HepG2 (cell line): Measurements from ENCODE around the gene TKFC. TPM values are rescaled to one million over a fixed set of nuclear protein-coding genes. Genes with fewer than 3 reads are reported as not detected.

Source experiments
- ATAC-seq: fragments of 200-7000 bp; cut with Tn5 transposase; 3 replicates; pipeline ENCODE4 v1.9.1; 2020; ENCODE audit warnings: mild to moderate bottlenecking, moderate library complexity
- BruUV-seq: library from RNA; stranded (reverse); fragments of 400-500 nt; replicated peaks from 2 replicates; lab custom pipeline; 2021; lab: Mats Ljungman, UMichigan
- CTCF ChIA-PET: fragments of 300-600 bp; formaldehyde crosslinking; extraction: SDS; loops from one replicate; lab custom pipeline; 2021; ENCODE audit warnings: low total read pairs, inconsistent platforms, low intra/inter-chr PET ratio; lab: Yijun Ruan, JAX
- POLR2A ChIA-PET: fragments of 350-600 bp; sonication (Branson Sonifier 250); formaldehyde crosslinking; loops from one replicate; lab custom pipeline; 2020; ENCODE audit warnings: antibody characterized with exemption, inconsistent platforms; lab: Yijun Ruan, JAX
- DNase-seq: peaks from one replicate; pipeline ENCODE4 v3.0.0-alpha.2; 2015; ENCODE audit warnings: low spot score
- FAIRE-seq: peaks from 3 replicates; lab custom pipeline; 2011; peaks lifted over from hg19 to GRCh38; lab: Jason Lieb, UNC
- H2AFZ ChIP-seq: one replicate; pipeline ENCODE4 v1.6.1; 2011; ENCODE audit warnings: low read length, inconsistent platforms
- H3K27ac ChIP-seq: fragments of 300-600 bp; 3 replicates; pipeline ENCODE4 v1.8.0; 2011; ENCODE audit warnings: mixed run types, mild to moderate bottlenecking, mixed read lengths, low read length, inconsistent platforms; ENCODE audit not compliant: insufficient read depth; ENCODE audit errors: extremely low read length
- H3K27me3 ChIP-seq, 2 experiments: fragments of 200-600 bp in 1 of 2; 2 replicates in 1 of 2; 3 replicates in 1 of 2; pipeline versions ENCODE4 v1.6.0 to v1.8.0; 2011; ENCODE audit warnings: low read length in 2 of 2, mild to moderate bottlenecking in 2 of 2, moderate library complexity in 2 of 2, inconsistent platforms in 1 of 2; ENCODE audit not compliant: insufficient read depth in 2 of 2, control insufficient read depth in 1 of 2
- H3K36me3 ChIP-seq, 2 experiments: fragments of 200-600 bp in 1 of 2; replicated peaks in 1 of 2; 2 replicates in 1 of 2; 3 replicates in 1 of 2; pipeline versions ENCODE4 v1.5.1 to v1.8.0; 2011; ENCODE audit warnings: low read length in 2 of 2, inconsistent platforms in 1 of 2; ENCODE audit not compliant: insufficient read depth in 2 of 2, control insufficient read depth in 1 of 2
- H3K4me1 ChIP-seq: 2 replicates; pipeline ENCODE4 v1.5.1; 2012; ENCODE audit warnings: low read length, inconsistent platforms; ENCODE audit not compliant: insufficient read depth
- H3K4me2 ChIP-seq: 2 replicates; pipeline ENCODE4 v1.6.0; 2011; ENCODE audit warnings: low read depth, low read length, inconsistent platforms
- H3K4me3 ChIP-seq, 3 experiments: fragments of 200-600 bp in 1 of 3; sonication (generic), shearing (Covaris generic) in 1 of 3; replicated peaks in 1 of 3; 2 replicates each; pipeline ENCODE4 v1.5.1; 2011 to 2016; ENCODE audit warnings: low read length in 3 of 3, inconsistent platforms in 2 of 3, low read depth in 2 of 3, mild to moderate bottlenecking in 2 of 3, control low read depth in 1 of 3, mixed read lengths in 1 of 3; ENCODE audit not compliant: insufficient read depth in 1 of 3
- H3K79me2 ChIP-seq: one replicate; pipeline ENCODE4 v1.6.1; 2011; ENCODE audit warnings: low read length, inconsistent platforms; ENCODE audit not compliant: insufficient read depth
- H3K9ac ChIP-seq: 2 replicates; pipeline ENCODE4 v1.6.0; 2011; ENCODE audit warnings: mild to moderate bottlenecking, low read depth, low read length, inconsistent platforms; ENCODE audit not compliant: insufficient read depth
- H3K9me3 ChIP-seq: 2 replicates; pipeline ENCODE4 v1.5.1; 2012; ENCODE audit warnings: mild to moderate bottlenecking, low read length
- H4K20me1 ChIP-seq: 2 replicates; pipeline ENCODE4 v1.6.0; 2011; ENCODE audit warnings: inconsistent platforms, mild to moderate bottlenecking, low read length, moderate library complexity; ENCODE audit not compliant: insufficient read depth
- AGO2 ChIP-seq: fragments of 200-400 bp; formaldehyde crosslinking; optimal IDR thresholded peaks from 2 replicates; pipeline ENCODE3; 2017; ENCODE audit warnings: mild to moderate bottlenecking, low read depth, low read length, moderate library complexity
- BRD4 ChIP-seq: sonication (generic); formaldehyde crosslinking; IDR thresholded peaks from 2 replicates; pipeline ENCODE4 v1.4.0; 2020; ENCODE audit warnings: missing genetic modification reagents
- FLYWCH1 ChIP-seq: sonication (generic); formaldehyde crosslinking; IDR thresholded peaks from 2 replicates; pipeline ENCODE4 v1.8.1; 2023; ENCODE audit warnings: mild to moderate bottlenecking, missing genetic modification reagents
- GABPA ChIP-seq, 2 experiments: IDR thresholded peaks; 2 replicates each; pipeline ENCODE4 v1.6.1; 2011 to 2016; ENCODE audit warnings: low read depth in 2 of 2, low read length in 1 of 2, missing biosample characterization in 1 of 2, missing genetic modification characterization in 1 of 2
- MED1 ChIP-seq: sonication (generic); formaldehyde crosslinking; IDR thresholded peaks from 2 replicates; pipeline ENCODE4 v1.4.0; 2020; ENCODE audit warnings: missing genetic modification reagents
- MEIS2 ChIP-seq: sonication (generic); formaldehyde crosslinking; IDR thresholded peaks from 2 replicates; pipeline ENCODE4 v1.9.0; 2021; ENCODE audit warnings: mild to moderate bottlenecking, missing genetic modification reagents
- NKX3-1 ChIP-seq: sonication (generic); formaldehyde crosslinking; IDR thresholded peaks from 2 replicates; pipeline ENCODE4 v1.5.0; 2020; ENCODE audit warnings: missing genetic modification reagents
- ONECUT2 ChIP-seq: sonication (generic); formaldehyde crosslinking; IDR thresholded peaks from 2 replicates; pipeline ENCODE4 v1.4.0; 2020; ENCODE audit warnings: missing genetic modification reagents
- PAF1 ChIP-seq: IDR thresholded peaks from 2 replicates; pipeline ENCODE4 v1.6.1; 2016; ENCODE audit warnings: missing genetic modification reagents, missing compliant biosample characterization
- POLR2A ChIP-seq, 2 experiments: IDR thresholded peaks; 2 replicates each; pipeline ENCODE4 v1.6.1; 2011; ENCODE audit warnings: low read depth in 2 of 2, low read length in 2 of 2, mild to moderate bottlenecking in 1 of 2, moderate library complexity in 1 of 2; ENCODE audit not compliant: insufficient read depth in 1 of 2
- POLR2AphosphoS5 ChIP-seq: IDR thresholded peaks from 2 replicates; pipeline ENCODE4 v1.6.1; 2012; ENCODE audit warnings: low read depth, low read length
- POLR2G ChIP-seq: fragments of 200-400 bp; formaldehyde crosslinking; IDR thresholded peaks from 2 replicates; pipeline ENCODE4 v1.6.1; 2018; ENCODE audit warnings: mild to moderate bottlenecking, low read depth, low read length, moderate library complexity
- RBM22 ChIP-seq: fragments of 200-400 bp; formaldehyde crosslinking; optimal IDR thresholded peaks from 2 replicates; pipeline ENCODE3; 2017; ENCODE audit warnings: mild to moderate bottlenecking, low read length, moderate library complexity
- TBL1XR1 ChIP-seq: fragments of 150-350 bp; IDR thresholded peaks from 2 replicates; pipeline ENCODE4 v1.6.1; 2014; ENCODE audit warnings: borderline replicate concordance, low read length; ENCODE audit not compliant: partially characterized antibody
- ZBTB38 ChIP-seq: sonication (generic); formaldehyde crosslinking; IDR thresholded peaks from 2 replicates; pipeline ENCODE4 v1.5.1; 2020; ENCODE audit warnings: mild to moderate bottlenecking, missing genetic modification reagents
- ZNF121 ChIP-seq: sonication (generic); formaldehyde crosslinking; IDR thresholded peaks from 2 replicates; pipeline ENCODE4 v1.5.0; 2020; ENCODE audit warnings: mild to moderate bottlenecking, missing genetic modification reagents
- ZNF138 ChIP-seq: sonication (generic); formaldehyde crosslinking; IDR thresholded peaks from 2 replicates; pipeline ENCODE4 v1.5.0; 2020; ENCODE audit warnings: mild to moderate bottlenecking, low read depth, missing genetic modification reagents
- ZNF484 ChIP-seq: sonication (generic); formaldehyde crosslinking; IDR thresholded peaks from 2 replicates; pipeline ENCODE4 v1.5.1; 2020; ENCODE audit warnings: mild to moderate bottlenecking, low read depth, missing genetic modification reagents, borderline replicate concordance
- WGBS: methylation state at CpG from one replicate; pipeline ENCODE4 v1.1.6; 2017; ENCODE audit warnings: low lambda C conversion rate; 5-methylcytosine and 5-hydroxymethylcytosine counted together
- in situ Hi-C: cut with HindIII; loops from 2 replicates; pipeline ENCODE4 v1.10.0; 2017; ENCODE audit warnings: low pct_unique_long_range_greater_than_20kb; ENCODE audit not compliant: extremely low pct_ligation_motif_present
- intact Hi-C: fragments of 100-400 bp; cut with micrococcal nuclease; formaldehyde crosslinking; loops from one replicate; pipeline ENCODE4 v1.10.0; 2022; ENCODE audit not compliant: unreplicated experiment
- polyA plus RNA-seq, 8 experiments: library from polyadenylated mRNA; depleted of rRNA in 3 of 8; stranded (reverse) in 7 of 8; unstranded in 1 of 8; fragments of >200 nt; fragmentation: Illumina TruSeq in 4 of 8; extraction: Trizol in 4 of 8; gene quantifications; 2 replicates each; pipeline versions ENCODE4 v1.2.1 to v1.2.3, GENCODE V29; 2011 to 2016; ENCODE audit warnings: low read depth in 4 of 8, missing spikeins in 1 of 8, mixed read lengths in 1 of 8; ENCODE audit not compliant: insufficient read depth in 1 of 8
- total RNA-seq, 5 experiments: library from RNA; depleted of rRNA; stranded (reverse); fragments of >200 nt; fragmentation: Illumina TruSeq; extraction: Trizol; gene quantifications; 2 replicates each; pipeline ENCODE4 v1.2.3, GENCODE V29; 2016; ENCODE audit warnings: low read depth in 1 of 5
- TF ChIP-seq, protein P1 (sequence below): sonication (generic); formaldehyde crosslinking; IDR thresholded peaks from 2 replicates; pipeline ENCODE4 v1.5.1; 2020; ENCODE audit warnings: mild to moderate bottlenecking, missing genetic modification reagents, moderate library complexity

TKFC gene
- total and polyA plus RNA-seq, 2 of the 13 experiments (the other 11 are each of a cell fraction or from before 2014, with no cell fraction given) = 147 to 197 TPM

- no peaks in the 10 kb centered on the region for H3K9me3 ChIP-seq
- H2AFZ ChIP-seq = no peak overlapping the region
- peaks cover 3% of the 10 kb centered on the region; the same call in 1 of the 2 replicates for H4K20me1 ChIP-seq
- intact Hi-C loops = no loop called here
- DNase-seq = no peak
- peak overlapping the region; percentile 22 for H3K27ac ChIP-seq
- peak; percentile 23 for ATAC-seq
- BruUV-seq = no TSS peak
- H3K27me3 ChIP-seq = no peaks in the 10 kb centered on the region
- H3K36me3 ChIP-seq = peaks cover 31 to 45% of the 10 kb centered on the region in 2 experiments
- no peak overlapping the region for H3K4me3 ChIP-seq
- H3K79me2 ChIP-seq = no peaks in the 10 kb centered on the region
- no peaks in the 10 kb centered on the region for H3K4me1 ChIP-seq
- TF ChIP-seq ZNF121 (CRISPR knock-in tag) (no peak), AGO2 (peak; percentile 62), PAF1 (0 out of 2 replicates have a peak, but pooled peaks have one; percentile 31), POLR2AphosphoS5 (0 out of 2 replicates have a peak, but pooled peaks have one; percentile 26), RBM22 (peak; percentile 80), ONECUT2 (no peak), POLR2A (IDR thresholded peaks at IDR 0.05; ENCODE audit: insufficient read depth in 1 of 2, low read depth in 2 of 2, low read length in 2 of 2) (peak in 1 of 2 experiments; percentile 25; a peak in 1 of 4 replicates), ZNF138 (CRISPR knock-in tag) (no peak), ZNF484 (CRISPR knock-in tag) (no peak), FLYWCH1 (CRISPR knock-in tag) (no peak), BRD4 (CRISPR knock-in tag) (no peak), ZBTB38 (CRISPR knock-in tag) (0 out of 2 replicates have a peak, but pooled peaks have one; percentile 20), NKX3-1 (CRISPR knock-in tag) (no peak), MED1 (CRISPR knock-in tag) (no peak), GABPA (IDR thresholded peaks at IDR 0.05; ENCODE audit: low read depth, low read length) (no peak), GABPA (CRISPR knock-in tag; IDR thresholded peaks at IDR 0.05; ENCODE audit: low read depth) (peak; percentile 26; the same call in 1 of the 2 replicates), POLR2G (peak; percentile 24), TBL1XR1 (no peak), MEIS2 (CRISPR knock-in tag) (no peak)
- TF ChIP-seq, protein P1, sequence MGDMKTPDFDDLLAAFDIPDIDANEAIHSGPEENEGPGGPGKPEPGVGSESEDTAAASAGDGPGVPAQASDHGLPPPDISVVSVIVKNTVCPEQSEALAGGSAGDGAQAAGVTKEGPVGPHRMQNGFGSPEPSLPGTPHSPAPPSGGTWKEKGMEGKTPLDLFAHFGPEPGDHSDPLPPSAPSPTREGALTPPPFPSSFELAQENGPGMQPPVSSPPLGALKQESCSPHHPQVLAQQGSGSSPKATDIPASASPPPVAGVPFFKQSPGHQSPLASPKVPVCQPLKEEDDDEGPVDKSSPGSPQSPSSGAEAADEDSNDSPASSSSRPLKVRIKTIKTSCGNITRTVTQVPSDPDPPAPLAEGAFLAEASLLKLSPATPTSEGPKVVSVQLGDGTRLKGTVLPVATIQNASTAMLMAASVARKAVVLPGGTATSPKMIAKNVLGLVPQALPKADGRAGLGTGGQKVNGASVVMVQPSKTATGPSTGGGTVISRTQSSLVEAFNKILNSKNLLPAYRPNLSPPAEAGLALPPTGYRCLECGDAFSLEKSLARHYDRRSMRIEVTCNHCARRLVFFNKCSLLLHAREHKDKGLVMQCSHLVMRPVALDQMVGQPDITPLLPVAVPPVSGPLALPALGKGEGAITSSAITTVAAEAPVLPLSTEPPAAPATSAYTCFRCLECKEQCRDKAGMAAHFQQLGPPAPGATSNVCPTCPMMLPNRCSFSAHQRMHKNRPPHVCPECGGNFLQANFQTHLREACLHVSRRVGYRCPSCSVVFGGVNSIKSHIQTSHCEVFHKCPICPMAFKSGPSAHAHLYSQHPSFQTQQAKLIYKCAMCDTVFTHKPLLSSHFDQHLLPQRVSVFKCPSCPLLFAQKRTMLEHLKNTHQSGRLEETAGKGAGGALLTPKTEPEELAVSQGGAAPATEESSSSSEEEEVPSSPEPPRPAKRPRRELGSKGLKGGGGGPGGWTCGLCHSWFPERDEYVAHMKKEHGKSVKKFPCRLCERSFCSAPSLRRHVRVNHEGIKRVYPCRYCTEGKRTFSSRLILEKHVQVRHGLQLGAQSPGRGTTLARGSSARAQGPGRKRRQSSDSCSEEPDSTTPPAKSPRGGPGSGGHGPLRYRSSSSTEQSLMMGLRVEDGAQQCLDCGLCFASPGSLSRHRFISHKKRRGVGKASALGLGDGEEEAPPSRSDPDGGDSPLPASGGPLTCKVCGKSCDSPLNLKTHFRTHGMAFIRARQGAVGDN = peak; percentile 34; the same call in 1 of the 2 replicates
- in situ Hi-C loops = no loop called here
- ChIA-PET CTCF (no interaction called here), POLR2A (interaction anchor here (0.9 to 3.0 kb wide), 4 partner anchors 10 to 44 kb away, joined by 3 to 26 read pairs (median 4); partner anchors contain the start of genes CYB561A3, TMEM138 and TMEM216)
- no peak overlapping the region for H3K9ac ChIP-seq
- FAIRE-seq = no peak
- H3K4me2 ChIP-seq = no peak overlapping the region
- WGBS = 91% methylated on average over 8 of the region's 11 CpGs
Observed at GRCh38 chr11:61347916-61348461, 15.0 kb downstream of the TKFC start.
